Measurements from ENCODE around the gene IQCE.
"Not testable (repeated sequence)": the region's sequence is repeated elsewhere in the genome, so short reads cannot be mapped to it uniquely, and the experiment has no call there.

The IQCE gene

DNA sequence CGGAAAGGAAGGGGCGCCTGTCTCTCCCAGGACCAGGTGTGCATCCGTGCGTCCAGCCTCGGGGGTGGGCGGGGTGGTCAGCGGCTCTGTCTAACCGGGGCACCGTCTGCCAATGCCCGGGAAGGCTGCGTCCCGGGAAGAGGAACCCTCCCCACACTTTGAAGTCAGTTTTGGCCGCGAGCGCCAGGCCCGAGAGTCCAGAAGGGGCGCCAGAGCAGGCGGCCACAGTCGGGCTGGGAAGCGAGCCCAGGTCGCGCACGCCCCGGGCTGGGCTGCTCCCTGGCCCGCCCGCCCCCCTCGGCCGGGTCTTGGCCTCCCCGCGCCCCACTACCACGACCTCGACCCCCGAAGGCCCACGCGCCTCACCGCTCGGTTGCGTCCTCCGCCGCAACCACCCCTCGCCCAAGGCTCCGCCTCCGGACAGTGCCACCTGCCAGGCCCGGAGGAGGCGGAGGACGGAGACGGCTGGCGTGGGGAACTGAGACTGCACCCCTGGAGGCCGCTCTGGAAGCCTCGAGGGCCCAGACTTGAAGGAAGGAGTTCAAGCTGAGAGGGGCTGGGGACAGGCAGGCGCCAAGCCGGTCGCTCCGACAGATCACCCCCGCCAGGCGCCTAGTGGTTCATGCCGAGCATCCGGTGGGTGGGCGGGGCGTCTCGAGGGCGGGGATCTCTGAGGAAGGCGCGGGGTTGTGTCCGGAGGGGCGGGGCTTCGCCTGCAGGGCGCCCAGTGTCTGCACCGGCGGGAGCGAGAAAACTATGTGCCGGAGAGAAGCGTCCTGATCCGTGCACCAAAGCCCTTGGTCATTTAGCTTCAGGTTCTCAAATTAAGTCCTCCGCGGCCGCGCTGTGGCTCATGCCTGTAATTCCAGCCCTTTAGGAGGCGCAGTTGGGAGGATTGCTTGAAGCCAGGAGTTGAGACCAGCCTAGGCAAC, 3.4 kb upstream of the IQCE start, which contains the start of gene BRAT1:
Gene BRAT1 (minus strand): TSS at position 404 of the 932 bp plus-strand sequence. CDS start 1,093 bp downstream, outside the sequence.
- DNase-seq = peak; percentile 96

DNA sequence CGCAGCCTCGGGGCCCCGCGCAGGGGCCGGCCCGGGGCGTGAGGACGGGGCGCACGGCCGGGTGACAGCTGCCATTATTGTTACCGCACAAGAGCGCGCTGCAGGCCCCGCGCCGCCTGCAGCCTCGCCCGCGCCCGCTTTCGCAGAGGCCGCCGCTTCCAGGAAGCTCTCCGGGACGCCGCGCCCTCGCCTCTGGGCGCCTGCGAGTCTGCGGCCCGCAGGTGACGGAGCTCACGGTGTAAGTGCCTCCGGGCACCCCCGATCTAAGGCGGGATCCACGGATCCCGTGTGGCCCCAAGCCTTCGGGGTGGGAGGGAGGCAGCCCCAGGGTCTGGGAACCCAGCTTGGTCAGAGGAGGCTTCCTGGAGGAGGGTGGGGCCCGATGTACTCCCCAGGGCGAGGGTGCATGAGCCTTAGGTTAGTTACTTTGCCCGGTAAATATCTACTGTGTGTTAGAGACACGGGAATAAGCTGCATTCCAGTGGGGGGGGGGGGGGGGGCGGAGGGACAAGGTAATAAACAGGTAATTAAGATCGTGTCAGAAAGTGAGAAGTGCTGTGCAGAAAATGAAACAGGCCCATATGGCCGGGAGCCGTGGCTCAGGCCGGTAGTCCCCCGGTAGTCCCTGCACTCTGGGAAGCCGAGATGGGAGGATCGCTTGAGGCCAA, 638 bp downstream of the IQCE start:
- DNase-seq = no peak

DNA sequence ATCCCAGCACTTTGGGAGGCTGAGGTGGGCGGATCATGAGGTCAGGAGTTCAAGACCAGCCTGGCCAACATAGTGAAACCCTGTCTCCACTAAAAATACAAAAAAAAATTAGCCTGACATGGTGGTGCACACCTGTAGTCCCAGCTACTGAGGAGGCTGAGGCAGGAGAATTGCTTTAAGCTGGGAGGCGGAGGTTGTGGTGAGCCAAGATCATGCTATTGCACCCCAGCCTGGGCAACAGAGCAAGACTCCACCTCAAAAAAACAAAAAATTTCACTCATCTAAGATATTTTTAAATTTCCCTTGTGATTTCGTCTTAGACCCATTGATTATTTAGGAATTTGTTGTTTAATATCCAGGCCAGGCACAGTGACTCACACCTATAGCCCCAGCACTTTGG, 5.2 kb downstream of the IQCE start:
- DNase-seq = not testable (repeated sequence)

DNA sequence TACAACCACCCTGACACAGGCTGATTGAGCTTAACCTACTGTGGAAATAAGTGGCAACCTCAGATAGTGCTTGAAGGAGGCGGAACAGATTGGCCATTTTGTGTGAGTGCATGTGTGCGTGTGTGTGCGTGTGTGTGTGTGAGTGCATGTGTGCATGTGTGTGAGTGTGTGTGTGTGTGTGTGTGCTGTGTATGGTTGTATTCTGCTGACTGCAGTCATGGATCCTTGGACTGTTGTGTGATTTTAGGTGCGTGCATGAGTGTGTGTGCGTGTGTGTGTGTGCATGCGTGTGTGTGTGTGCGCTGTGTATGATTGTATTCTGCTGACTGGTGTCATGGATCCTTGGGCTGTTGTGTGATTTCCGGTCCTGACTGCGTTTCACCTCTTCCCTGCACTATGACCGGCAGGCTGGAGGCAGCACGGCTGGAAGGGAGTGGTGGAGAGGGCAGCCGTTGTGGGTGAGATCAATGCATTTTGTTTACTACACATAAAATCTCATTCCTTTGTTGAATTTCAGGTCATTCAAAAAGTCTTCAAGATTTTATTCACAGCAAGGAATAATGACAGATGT, 6.3 kb downstream of the IQCE start:
- DNase-seq = no peak

DNA sequence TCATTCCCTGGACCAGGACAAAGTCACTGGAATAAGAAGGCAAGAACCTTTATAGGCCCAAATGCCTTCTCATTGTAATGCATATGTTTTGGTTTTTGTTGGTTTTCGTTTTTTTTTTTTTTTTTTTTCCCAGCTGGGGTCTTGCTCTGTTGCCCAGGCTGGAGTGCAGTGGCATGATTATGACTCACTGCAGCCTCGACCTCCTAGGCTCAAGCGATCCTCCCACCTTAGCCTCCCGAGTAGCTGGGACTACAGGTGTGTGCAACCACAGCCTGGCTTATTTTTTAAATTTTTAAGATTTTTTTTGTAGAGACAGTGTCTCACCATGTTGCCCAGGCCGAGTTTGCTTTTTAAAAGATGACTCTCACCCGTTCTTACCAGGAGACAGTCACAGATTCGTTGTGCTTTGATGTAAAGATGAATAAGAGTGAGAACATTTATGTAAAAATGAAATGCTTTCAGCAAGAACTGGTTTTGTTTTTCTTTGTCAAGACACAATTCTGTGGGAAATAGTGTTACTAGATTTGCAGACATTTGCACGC, 7.6 kb downstream of the IQCE start:
- no peak for DNase-seq

DNA sequence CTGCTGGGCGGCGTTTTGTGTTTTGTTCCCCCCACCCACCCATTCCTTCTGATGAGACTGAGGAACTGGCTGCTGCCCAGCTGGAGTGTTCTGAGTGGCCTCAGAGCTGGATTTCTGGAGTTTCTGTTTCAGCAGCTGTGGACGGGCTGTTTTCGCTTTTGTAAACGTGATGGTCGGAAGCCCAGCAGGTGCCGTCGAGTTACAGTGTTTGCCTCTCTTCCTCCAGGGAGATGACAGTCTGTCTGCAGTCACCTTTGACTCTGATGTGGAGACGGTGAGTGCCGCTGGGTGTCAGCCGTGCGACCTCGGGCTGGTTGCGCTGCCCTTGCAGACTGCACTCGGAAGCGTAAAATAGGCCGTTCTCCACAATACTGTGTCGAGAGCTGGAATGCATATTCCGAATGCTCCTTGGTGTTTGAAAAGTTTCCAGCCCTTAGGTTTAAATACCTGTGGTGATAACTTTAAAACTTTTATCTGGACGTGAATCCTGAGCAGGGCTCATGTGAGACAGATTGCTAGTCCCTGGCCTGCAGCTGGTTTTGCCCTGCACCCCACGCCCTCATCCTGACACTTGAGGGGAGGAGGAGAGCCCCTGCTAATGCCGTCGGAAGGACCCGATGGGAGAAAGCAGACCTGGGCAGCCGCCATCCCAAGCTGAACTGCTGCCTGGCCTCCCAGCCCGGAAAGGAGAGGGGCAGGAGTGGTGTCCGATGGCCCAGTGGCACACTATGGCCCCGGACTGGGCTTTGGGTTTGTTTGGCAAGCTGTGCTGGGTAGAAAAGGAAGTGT, 8.3 kb downstream of the IQCE start:
- no peak for DNase-seq

DNA sequence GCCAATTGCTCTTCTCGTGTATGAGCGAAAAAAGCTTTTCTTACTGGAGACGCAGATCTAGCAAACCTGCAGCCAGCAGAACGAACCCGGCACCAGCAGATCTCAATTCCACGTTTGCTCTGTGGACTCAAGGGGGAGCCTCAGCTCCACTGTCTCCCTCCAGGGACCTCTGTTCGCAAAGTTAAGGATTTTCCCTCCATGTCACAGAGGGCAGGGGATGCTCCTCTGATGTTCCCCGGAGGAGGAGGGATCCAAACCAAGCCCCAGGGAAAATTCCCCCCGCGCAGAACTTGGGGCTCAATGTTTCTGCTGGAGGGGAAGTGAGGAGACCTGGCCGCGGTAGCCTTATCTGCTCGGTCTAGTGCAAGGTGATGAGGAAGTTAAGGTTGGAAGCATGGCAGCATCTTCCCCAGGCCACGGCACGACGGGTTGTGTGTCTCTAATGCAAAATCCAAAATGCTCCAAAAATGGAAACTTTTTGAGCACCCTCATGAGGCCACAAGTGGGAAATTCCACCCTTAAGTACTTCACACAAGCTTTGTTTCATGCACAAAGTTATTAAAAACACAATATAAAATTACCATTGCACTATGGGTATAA, 9.0 kb downstream of the IQCE start:
- peak; percentile 59 for DNase-seq

DNA sequence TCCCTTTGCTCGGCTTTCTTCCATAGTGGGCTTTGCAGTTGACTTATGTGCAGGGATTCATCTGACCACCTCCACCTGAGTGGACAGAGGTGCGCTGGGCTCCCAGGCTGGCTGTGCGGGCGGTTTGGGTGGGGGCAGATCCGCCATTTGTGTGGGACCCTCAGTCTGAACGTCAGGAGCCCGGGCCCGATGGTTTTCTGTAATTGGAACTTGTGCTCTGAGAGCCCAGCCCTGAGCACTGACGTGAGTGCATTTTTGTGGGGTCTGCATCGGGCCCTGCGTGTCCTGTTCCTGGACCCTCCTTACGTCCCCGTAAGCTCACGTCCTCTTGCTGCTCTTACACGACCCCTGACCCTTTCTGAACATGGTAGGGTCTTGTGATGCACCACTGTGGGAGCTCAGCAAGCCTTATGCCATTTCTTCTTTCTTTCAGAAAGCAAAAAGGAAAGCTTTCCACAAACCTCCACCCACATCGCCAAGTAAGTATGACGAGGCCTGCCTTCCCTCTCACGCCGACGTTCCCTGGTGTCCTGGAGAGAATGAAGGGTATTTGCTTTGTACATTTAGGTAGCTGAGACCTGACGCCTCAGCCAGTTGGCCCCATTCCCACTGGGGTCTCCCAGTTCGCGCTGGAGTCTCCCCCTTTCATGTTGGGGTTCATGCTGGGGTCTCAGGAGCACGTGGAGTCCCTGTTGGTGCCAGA, 9.9 kb downstream of the IQCE start:
- no peak for DNase-seq

DNA sequence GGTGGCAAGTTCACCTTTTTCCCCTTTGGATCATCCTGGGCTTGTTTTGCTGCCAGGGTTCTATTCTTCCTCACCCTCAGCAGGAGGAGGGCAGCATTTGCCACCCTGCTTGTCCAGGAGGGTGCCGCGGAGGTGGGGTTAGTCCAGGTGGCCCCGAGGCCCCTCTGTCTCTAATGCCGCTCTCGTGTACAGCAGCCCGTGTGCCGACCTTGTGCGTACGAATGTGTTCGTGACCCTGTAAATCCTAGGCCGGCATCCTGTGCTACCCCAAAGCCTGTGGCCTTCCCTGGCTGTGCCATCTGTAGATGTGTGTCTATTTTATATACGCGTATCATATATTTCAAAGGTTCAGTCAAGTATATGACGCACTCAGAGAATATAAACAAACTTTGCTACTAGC, 10.6 kb downstream of the IQCE start:
- DNase-seq = no peak

DNA sequence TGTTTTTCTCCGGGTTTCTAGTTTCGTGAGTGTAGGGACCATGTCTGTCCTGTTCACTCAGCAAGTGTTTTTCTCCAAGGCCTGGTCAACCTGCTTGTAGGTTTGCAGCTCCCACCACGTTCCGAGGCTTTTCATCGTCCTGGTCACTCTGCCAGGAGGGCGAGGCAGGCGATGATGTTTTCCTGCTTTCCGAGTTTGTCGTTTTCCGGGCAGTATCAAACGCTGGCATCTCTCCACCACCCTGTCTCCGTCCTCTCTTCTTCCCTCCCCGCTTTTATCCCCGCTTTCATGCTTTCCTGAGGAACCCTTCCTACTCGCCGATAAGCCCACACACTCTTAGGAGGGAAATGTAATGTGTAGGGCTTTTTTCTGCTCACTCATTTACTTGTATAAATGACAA, 11.2 kb downstream of the IQCE start:
- no peak for DNase-seq

DNA sequence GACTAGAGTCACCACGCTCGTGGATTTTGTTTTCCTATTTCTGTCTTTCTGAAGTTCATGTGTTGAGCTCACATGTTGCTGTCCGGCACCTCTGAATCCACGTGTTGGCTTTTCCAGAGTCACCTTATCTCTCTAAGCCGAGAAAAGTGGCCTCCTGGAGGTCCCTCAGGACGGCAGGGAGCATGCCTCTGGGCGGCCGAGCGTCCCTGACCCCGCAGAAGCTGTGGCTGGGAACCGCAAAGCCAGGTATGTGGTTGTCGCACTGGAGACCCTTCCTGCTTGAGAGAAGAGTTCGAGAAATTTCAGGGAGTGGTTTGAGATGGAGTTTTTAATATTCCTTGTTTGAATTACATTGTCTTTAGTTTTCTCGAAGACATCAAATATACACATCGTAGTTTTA, 12.6 kb downstream of the IQCE start:
- no peak for DNase-seq

DNA sequence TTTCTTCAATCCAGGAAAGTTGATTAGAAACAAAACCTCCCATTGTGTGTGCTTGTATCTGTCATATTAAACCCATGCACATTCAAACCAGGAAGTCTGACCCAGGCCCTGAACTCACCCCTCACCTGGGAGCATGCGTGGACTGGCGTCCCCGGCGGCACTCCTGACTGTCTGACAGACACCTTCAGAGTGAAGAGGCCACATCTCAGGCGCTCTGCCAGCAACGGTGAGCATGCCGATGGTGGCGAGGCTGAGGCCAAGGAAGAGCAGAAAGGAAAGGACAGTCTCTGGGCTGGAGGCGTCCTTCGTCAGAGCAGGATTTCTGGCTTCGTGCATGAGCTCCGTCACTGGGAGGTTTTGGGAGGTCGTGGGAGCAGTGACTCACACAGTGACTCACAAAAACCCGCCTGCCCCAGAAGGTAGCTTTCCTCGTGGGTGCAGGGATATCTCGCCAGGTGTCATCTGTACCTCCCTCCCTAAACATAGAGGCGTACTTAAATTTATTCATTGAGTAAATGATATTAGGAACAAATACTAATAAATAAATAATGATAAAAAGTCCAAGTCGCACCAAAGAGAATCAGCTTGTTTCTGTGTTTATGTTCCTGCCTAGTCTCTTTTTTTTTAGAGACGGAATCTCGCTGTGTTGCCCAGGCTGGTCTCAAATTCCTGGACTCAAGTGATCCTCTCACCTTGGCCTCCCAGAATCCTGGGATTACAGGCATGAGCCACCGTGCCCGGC, 13.5 kb downstream of the IQCE start:
- no peak for DNase-seq

DNA sequence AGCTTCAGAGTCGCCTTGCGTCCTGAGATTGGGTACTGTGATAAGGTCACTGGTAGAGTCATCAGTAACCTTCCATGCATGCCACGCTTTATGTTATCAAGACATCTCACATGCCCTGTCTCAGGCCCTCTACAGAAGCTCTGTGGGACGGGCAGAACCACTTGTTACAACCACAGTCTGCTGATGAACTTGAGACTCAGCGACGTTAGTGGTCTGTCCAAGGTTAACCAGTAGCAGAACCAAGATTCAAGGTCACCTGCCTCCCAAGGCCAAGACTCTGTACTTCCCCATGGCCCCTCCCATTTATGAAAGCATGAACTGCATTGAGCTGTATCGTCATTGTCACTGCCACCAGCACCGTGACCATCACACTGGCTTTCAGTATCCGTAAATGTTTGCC, 15.0 kb downstream of the IQCE start:
- DNase-seq = no peak

DNA sequence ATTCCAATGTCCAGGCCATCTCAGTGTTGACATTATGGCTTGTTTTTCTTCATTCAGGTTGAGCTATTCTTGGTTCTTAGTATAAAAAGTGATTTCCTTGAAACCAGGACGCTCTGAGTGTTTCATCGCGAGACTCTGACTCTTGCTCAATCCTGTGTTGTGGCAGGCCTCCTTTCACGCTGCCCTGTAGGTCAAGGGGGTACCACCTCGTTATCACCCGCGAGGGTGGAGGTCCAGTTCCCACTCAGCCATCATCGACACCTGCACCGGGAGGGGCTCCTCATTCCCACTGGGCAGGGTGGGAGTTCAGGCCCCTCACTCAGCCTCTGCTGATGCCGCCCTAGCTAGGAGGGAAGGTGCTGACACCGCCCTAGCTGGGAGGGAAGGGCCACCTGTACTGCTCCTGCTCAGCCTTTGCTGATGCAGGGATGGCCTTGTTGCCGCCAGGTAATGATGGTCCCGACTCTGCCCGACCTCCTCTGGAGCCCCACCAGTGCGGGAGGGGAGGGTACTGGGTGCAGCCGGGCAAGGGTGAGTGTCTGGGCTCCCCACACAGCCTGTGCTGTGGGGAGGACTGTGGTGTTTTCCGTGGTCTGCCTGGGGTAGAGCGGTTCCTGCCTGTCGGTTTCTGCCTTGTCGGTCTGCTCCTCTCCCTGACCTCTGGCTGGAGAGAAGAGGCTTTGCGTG, 16.4 kb downstream of the IQCE start:
- DNase-seq = peak; percentile 25

DNA sequence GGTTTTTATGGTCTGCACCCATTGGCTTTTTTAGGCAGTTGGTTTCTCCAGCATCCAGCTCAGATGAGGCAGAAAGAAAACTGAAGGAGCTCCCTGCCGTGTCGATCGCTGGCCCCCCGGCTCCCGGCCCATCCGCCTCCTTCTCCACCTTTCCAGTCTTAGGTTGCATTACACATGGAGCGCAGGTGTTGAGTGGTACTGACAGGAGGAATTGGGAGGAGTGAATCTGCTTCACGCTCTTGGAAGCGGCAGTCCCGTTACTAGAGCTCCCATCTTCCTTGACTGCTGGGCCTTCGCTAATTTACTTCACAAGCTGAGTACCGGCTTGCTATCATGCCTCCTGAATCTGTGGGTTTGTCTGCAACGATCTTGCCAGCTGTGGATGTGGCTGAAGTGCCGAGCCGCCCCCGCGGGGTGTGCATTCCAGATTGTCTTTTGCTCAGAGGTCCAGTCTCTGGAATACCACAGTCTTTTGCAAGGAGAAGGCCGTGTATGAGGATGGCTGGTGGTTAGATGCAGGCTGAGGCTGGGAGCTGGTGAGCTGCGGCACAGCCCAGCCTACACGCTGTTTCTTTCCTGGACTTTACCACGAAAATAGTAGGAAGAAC, 17.1 kb downstream of the IQCE start:
- peak; percentile 57 for DNase-seq

DNA sequence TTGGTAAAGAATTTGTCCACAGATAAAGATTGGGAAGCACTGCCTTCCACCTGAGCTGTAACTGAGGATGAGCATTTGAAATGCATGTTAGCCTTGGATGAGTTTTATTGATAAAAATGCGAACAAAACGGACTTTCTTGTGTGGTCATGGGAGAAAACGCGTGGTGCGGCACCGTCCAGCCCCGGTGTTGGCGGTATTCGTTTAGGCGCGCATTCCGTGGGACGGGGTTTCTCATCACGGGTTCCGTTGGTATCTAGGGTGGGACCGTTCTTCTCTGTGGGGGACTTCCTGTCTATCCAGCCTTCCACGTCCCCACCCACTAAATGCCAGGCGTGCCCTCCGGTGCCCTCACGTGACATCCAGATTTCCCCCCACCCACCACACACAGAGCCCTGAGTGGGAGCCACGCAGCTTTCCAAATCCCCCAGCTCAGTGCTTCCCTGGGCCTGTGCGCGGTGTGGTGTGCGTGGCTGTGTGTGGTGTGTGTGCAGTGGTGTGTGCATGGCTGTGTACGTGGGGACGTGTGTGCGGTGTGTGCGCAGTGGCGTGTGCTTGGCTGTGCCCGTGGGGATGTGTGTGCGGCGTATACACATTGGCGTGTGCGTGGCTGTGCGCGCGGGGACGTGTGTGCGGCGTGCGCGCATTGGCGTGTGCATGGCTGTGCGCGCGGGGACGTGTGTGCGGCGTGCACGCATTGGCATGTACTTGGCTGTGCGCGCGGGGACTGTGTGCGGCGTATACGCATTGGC, 18.1 kb downstream of the IQCE start:
- DNase-seq = peak; percentile 28

DNA sequence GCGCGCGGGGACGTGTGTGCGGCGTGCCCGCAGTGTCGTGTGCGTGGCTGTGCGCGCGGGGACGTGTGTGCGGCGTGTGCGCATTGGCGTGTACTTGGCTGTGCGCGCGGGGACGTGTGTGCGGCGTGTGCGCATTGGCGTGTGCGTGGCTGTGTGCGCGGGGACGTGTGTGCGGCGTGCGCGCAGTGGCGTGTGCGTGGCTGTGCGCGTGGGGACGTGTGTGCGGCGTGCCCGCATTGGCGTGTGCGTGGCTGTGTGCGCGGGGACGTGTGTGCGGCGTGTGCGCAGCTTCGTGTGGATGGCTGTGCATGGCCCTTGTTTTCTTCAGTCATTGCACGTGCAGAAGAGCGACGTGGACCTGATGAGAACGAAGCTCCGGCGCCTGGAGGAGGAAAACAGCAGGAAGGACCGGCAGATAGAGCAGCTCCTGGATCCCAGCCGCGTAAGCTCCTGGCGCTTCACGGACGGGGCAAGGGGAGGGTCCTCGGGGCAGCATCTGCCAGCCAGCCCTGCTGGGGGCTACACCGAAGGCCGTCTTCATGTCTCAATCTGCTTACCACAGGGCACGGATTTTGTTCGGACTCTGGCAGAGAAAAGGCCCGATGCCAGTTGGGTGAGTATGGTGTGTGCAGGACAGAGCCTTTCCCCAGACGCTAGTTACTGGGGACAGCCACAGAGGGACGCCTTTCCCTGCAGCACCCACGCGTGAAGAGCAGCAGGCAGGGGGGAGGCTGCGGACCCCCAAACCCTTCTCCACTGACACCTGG, 19.3 kb downstream of the IQCE start:
- DNase-seq = peak; percentile 15

DNA sequence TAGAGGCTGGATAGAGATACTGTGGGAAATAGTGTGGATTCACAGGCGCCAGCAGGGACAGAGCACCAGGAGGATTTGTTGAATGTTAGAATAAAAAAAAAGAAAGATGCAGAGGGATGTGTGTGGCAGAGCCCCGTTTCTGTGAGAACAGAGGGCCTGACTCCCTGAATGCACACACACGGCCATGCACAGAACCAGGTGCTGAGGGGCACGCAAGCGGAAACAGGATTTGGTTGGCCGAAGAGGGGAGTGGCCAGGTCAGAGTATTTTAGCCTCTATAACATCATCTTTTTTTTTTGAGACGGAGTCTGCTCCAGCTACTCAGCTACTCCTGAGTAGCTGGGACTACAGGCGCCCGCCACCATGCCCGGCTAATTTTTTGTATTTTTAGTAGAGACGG, 21.9 kb downstream of the IQCE start:
- peak; percentile 6 for DNase-seq
